HCT116 (cell line): ENCODE results near the gene LHB. TPM values are rescaled to one million over a fixed set of nuclear protein-coding genes. Genes with fewer than 3 reads are reported as not detected.

Experiments used
- ATAC-seq: fragments of 200-7000 bp; cut with Tn5 transposase; 2 replicates; pipeline ENCODE4 v1.9.1; 2020; ENCODE audit warnings: mild to moderate bottlenecking, moderate library complexity
- BruUV-seq: library from RNA; stranded (reverse); fragments of 400-500 nt; replicated peaks from 2 replicates; lab custom pipeline; 2021; lab: Mats Ljungman, UMichigan
- CTCF ChIA-PET: fragments of 300-600 bp; sonication (Branson Sonifier 250); formaldehyde crosslinking; loops from one replicate; lab custom pipeline; 2021; ENCODE audit warnings: antibody characterized with exemption; lab: Charles Lee
- POLR2A ChIA-PET: fragments of 300-600, 350-600 bp; sonication (Branson Sonifier 250); formaldehyde crosslinking; loops from one replicate; lab custom pipeline; 2021; ENCODE audit warnings: antibody characterized with exemption; lab: Charles Lee
- RAD21 ChIA-PET, 2 experiments: fragments of 300-600 bp; sonication (Branson Sonifier 250); formaldehyde crosslinking; loops; one replicate each; lab custom pipeline; 2023; ENCODE audit warnings: low total read pairs in 2 of 2; ENCODE audit not compliant: uncharacterized antibody in 2 of 2, unreplicated experiment in 2 of 2, low non-redundant PET in 1 of 2; lab: Charles Lee
- DNase-seq: peaks from one replicate; pipeline ENCODE4 v3.0.0-alpha.2; 2010; ENCODE audit warnings: low read depth, low spot score
- H2AFZ ChIP-seq: fragments of 200-600 bp; shearing (Covaris generic), sonication (generic); 2 replicates; pipeline ENCODE4 v1.6.1; 2017; ENCODE audit warnings: low read depth, mixed run types, mixed read lengths, antibody characterized with exemption, low read length; ENCODE audit not compliant: poor library complexity, severe bottlenecking
- H3K27ac ChIP-seq: 2 replicates; pipeline ENCODE4 v1.5.1; 2012; ENCODE audit warnings: low read depth, low read length
- H3K27me3 ChIP-seq: fragments of 200-600 bp; sonication (generic); 2 replicates; pipeline ENCODE4 v1.6.1; 2016; ENCODE audit warnings: mixed run types, low read length, mixed read lengths; ENCODE audit not compliant: insufficient read depth
- H3K36me3 ChIP-seq, 2 experiments: fragments of 200-500 bp in 1 of 2; fragments of 200-600 bp in 1 of 2; sonication (Bioruptor generic) in 1 of 2; sonication (generic) in 1 of 2; 2 replicates each; pipeline versions ENCODE4 v1.5.1 to v1.6.1; 2014 to 2016; ENCODE audit warnings: low read length in 2 of 2, inconsistent platforms in 1 of 2, mixed read lengths in 1 of 2, mixed run types in 1 of 2; ENCODE audit not compliant: insufficient read depth in 2 of 2, control insufficient read depth in 1 of 2
- H3K4me1 ChIP-seq, 2 experiments: fragments of 200-600 bp in 1 of 2; sonication (generic) in 1 of 2; 2 replicates each; pipeline versions ENCODE4 v1.5.1 to v1.6.1; 2012 to 2017; ENCODE audit warnings: low read length in 2 of 2, inconsistent platforms in 1 of 2, mild to moderate bottlenecking in 1 of 2, mixed read lengths in 1 of 2, mixed run types in 1 of 2, moderate library complexity in 1 of 2; ENCODE audit not compliant: insufficient read depth in 2 of 2, control insufficient read depth in 1 of 2
- H3K4me2 ChIP-seq: fragments of 200-600 bp; sonication (generic); 2 replicates; pipeline ENCODE4 v1.6.1; 2017; ENCODE audit warnings: mixed run types, low read length, mixed read lengths
- H3K4me3 ChIP-seq, 2 experiments: fragments of 200-600 bp in 1 of 2; sonication (generic) in 1 of 2; replicated peaks in 1 of 2; 2 replicates each; pipeline ENCODE4 v1.5.1; 2011 to 2016; ENCODE audit warnings: low read length in 2 of 2, control low read depth in 1 of 2, low read depth in 1 of 2, mild to moderate bottlenecking in 1 of 2, mixed read lengths in 1 of 2, mixed run types in 1 of 2
- H3K79me2 ChIP-seq: fragments of 200-600 bp; sonication (generic); 2 replicates; pipeline ENCODE4 v1.6.1; 2017; ENCODE audit warnings: mild to moderate bottlenecking, mixed run types, low read length, moderate library complexity, mixed read lengths; ENCODE audit not compliant: insufficient read depth
- H3K9ac ChIP-seq: fragments of 200-600 bp; sonication (generic); 2 replicates; pipeline ENCODE4 v1.6.1; 2016; ENCODE audit warnings: low read length, mixed read lengths
- H3K9me2 ChIP-seq: fragments of 200-600 bp; sonication (generic), shearing (Covaris generic); 2 replicates; pipeline ENCODE4 v1.6.1; 2017; ENCODE audit warnings: mixed run types, mild to moderate bottlenecking, moderate library complexity; ENCODE audit not compliant: insufficient read depth
- H3K9me3 ChIP-seq, 2 experiments: fragments of 200-500 bp in 1 of 2; fragments of 200-600 bp in 1 of 2; sonication (Bioruptor generic) in 1 of 2; sonication (generic) in 1 of 2; 2 replicates each; pipeline ENCODE4 v1.6.1; 2014 to 2017; ENCODE audit warnings: low read length in 2 of 2, mixed read lengths in 2 of 2, inconsistent platforms in 1 of 2, low read depth in 1 of 2, mild to moderate bottlenecking in 1 of 2, mixed run types in 1 of 2, moderate library complexity in 1 of 2; ENCODE audit not compliant: control insufficient read depth in 1 of 2, insufficient read depth in 1 of 2
- H4K20me1 ChIP-seq: fragments of 200-600 bp; sonication (generic), shearing (Covaris generic); 2 replicates; pipeline ENCODE4 v1.6.1; 2017; ENCODE audit warnings: mixed run types, mild to moderate bottlenecking, moderate library complexity; ENCODE audit not compliant: insufficient read depth
- CBX3 ChIP-seq: IDR thresholded peaks from 2 replicates; pipeline ENCODE4 v1.6.1; 2012; ENCODE audit warnings: low read depth
- EGR1 ChIP-seq: IDR thresholded peaks from 2 replicates; pipeline ENCODE4 v1.6.1; 2012; ENCODE audit warnings: low read depth
- EZH2 ChIP-seq: fragments of 200-600 bp; sonication (generic); IDR thresholded peaks from 2 replicates; pipeline ENCODE4 v1.6.1; 2017; ENCODE audit warnings: antibody characterized with exemption, mixed run types
- EZH2phosphoT487 ChIP-seq: fragments of 200-600 bp; IDR thresholded peaks from 2 replicates; pipeline ENCODE4 v1.6.1; 2018; ENCODE audit warnings: antibody characterized with exemption, borderline replicate concordance
- JUND ChIP-seq: IDR thresholded peaks from 2 replicates; pipeline ENCODE4 v1.6.1; 2012
- MAX ChIP-seq: IDR thresholded peaks from 2 replicates; pipeline ENCODE4 v1.6.1; 2012
- POLR2A ChIP-seq: IDR thresholded peaks from 2 replicates; pipeline ENCODE4 v1.7.0; 2011; ENCODE audit warnings: borderline replicate concordance; ENCODE audit not compliant: insufficient read depth, insufficient read length; ENCODE audit errors: extremely low read depth
- RAD21 ChIP-seq: IDR thresholded peaks from 2 replicates; pipeline ENCODE4 v1.6.1; 2012; ENCODE audit warnings: low read depth, mild to moderate bottlenecking
- REST ChIP-seq: IDR thresholded peaks from 2 replicates; pipeline ENCODE4 v1.6.1; 2012; ENCODE audit warnings: low read depth
- SIN3A ChIP-seq: IDR thresholded peaks from 2 replicates; pipeline ENCODE4 v1.6.1; 2012; ENCODE audit warnings: low read depth
- SP1 ChIP-seq: IDR thresholded peaks from 2 replicates; pipeline ENCODE4 v1.6.1; 2012; ENCODE audit warnings: low read depth
- ZFX ChIP-seq: fragments of 450-650 bp; IDR thresholded peaks from 2 replicates; pipeline ENCODE4 v1.6.1; 2017
- ZNF274 ChIP-seq: fragments of 200-500 bp; sonication (Bioruptor generic); IDR thresholded peaks from 2 replicates; pipeline ENCODE4 v1.6.1; 2014; ENCODE audit warnings: mild to moderate bottlenecking, low read depth, low read length, inconsistent platforms
- intact Hi-C: fragments of 100-400 bp; cut with micrococcal nuclease; formaldehyde crosslinking; loops from 2 replicates; pipeline ENCODE4 v1.10.0; 2022
- total RNA-seq: library from RNA; stranded (reverse); gene quantifications from one replicate; pipeline ENCODE4 v1.2.1, GENCODE V29; 2021; ENCODE audit not compliant: unreplicated experiment
- TF ChIP-seq, protein P1 (sequence below): IDR thresholded peaks from 2 replicates; pipeline ENCODE4 v1.6.1; 2012
- TF ChIP-seq, protein P2 (sequence below), 3 experiments: fragments of 200-600 bp in 1 of 3; sonication (generic) in 1 of 3; IDR thresholded peaks in 2 of 3; conservative IDR thresholded peaks in 1 of 3; 2 replicates each; pipeline ENCODE4 v1.5.1; 2012 to 2017; ENCODE audit warnings: low read depth in 2 of 3, low read length in 2 of 3, antibody characterized with exemption in 1 of 3, borderline replicate concordance in 1 of 3, control low read depth in 1 of 3, mild to moderate bottlenecking in 1 of 3, mixed read lengths in 1 of 3, mixed run types in 1 of 3, moderate library complexity in 1 of 3; ENCODE audit not compliant: insufficient read depth in 1 of 3

The LHB gene
- total RNA-seq, 1 experiment from 2014 or later: 3.7 TPM

- TF ChIP-seq ZFX (no peak), EZH2phosphoT487 (no peak), POLR2A (no peak)
- TF ChIP-seq, protein P1, sequence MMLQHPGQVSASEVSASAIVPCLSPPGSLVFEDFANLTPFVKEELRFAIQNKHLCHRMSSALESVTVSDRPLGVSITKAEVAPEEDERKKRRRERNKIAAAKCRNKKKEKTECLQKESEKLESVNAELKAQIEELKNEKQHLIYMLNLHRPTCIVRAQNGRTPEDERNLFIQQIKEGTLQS: no peak
Measured at GRCh38 chr19:49014870-49015255, 2.0 kb downstream of the LHB start (continued).

- no peak overlapping the region for H3K4me3 ChIP-seq
- H3K79me2 ChIP-seq: no peaks in the 10 kb centered on the region
- TF ChIP-seq EZH2 (no peak), ZFX (no peak), SP1 (no peak), EZH2phosphoT487 (no peak), ZNF274 (no peak), SIN3A (no peak), REST (no peak), MAX (no peak), RAD21 (no peak), JUND (no peak), EGR1 (no peak), CBX3 (no peak)
- TF ChIP-seq, protein P2, sequence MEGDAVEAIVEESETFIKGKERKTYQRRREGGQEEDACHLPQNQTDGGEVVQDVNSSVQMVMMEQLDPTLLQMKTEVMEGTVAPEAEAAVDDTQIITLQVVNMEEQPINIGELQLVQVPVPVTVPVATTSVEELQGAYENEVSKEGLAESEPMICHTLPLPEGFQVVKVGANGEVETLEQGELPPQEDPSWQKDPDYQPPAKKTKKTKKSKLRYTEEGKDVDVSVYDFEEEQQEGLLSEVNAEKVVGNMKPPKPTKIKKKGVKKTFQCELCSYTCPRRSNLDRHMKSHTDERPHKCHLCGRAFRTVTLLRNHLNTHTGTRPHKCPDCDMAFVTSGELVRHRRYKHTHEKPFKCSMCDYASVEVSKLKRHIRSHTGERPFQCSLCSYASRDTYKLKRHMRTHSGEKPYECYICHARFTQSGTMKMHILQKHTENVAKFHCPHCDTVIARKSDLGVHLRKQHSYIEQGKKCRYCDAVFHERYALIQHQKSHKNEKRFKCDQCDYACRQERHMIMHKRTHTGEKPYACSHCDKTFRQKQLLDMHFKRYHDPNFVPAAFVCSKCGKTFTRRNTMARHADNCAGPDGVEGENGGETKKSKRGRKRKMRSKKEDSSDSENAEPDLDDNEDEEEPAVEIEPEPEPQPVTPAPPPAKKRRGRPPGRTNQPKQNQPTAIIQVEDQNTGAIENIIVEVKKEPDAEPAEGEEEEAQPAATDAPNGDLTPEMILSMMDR (IDR thresholded peaks at IDR 0.05 in 2 of 3, conservative IDR thresholded peaks at IDR 0.05 in 1 of 3; ENCODE audit: borderline replicate concordance in 1 of 3, insufficient read depth in 1 of 3, low read depth in 2 of 3, low read length in 2 of 3): no peak
- no peaks in the 10 kb centered on the region for H3K27me3 ChIP-seq
- H4K20me1 ChIP-seq: no peaks in the 10 kb centered on the region
- BruUV-seq: no TSS peak
- H3K9me2 ChIP-seq: no peaks in the 10 kb centered on the region
- intact Hi-C loops: no loop called here
- POLR2A ChIA-PET: interaction anchor here (0.7 to 2.2 kb wide), 2 partner anchors 16 to 21 kb away, joined by 3 to 6 read pairs; partner anchors contain the start of gene RUVBL2
- ATAC-seq (no peak), DNase-seq (no peak)
- H3K9me3 ChIP-seq: no peaks in the 10 kb centered on the region
- H2AFZ ChIP-seq: no peak overlapping the region
- H3K9ac ChIP-seq: no peak overlapping the region
- RAD21 ChIA-PET: interaction anchor here in 1 of 2 experiments (0.5 kb wide), 1 partner anchor 21 kb away, joined by 4 read pairs; the partner anchor contains the start of gene RUVBL2
- peaks cover 5 to 24% of the 10 kb centered on the region in 2 experiments for H3K4me1 ChIP-seq
- H3K27ac ChIP-seq: no peak overlapping the region
- no peak overlapping the region for H3K4me2 ChIP-seq
- CTCF ChIA-PET: interaction anchor here (2.4 kb wide), 1 partner anchor 21 kb away, joined by 14 read pairs; the partner anchor contains the start of genes GYS1 and RUVBL2
- H3K36me3 ChIP-seq: peaks cover 36 to 39% of the 10 kb centered on the region in 2 experiments
Measured at GRCh38 chr19:49014123-49014869, 2.6 kb downstream of the LHB start.
